GM12801 (cell line): ENCODE data around the gene ABCG1.

Experiments
- TF ChIP-seq, protein P1 (sequence below): IDR thresholded peaks from one replicate; pipeline ENCODE4 v1.5.1; 2011; ENCODE audit warnings: control low read depth; ENCODE audit not compliant: insufficient read length; ENCODE audit errors: extremely low read depth

The ABCG1 gene

GRCh38 chr21:42340187-42341050 is 121.5 kb downstream of the ABCG1 start:
- TF ChIP-seq, protein P1, sequence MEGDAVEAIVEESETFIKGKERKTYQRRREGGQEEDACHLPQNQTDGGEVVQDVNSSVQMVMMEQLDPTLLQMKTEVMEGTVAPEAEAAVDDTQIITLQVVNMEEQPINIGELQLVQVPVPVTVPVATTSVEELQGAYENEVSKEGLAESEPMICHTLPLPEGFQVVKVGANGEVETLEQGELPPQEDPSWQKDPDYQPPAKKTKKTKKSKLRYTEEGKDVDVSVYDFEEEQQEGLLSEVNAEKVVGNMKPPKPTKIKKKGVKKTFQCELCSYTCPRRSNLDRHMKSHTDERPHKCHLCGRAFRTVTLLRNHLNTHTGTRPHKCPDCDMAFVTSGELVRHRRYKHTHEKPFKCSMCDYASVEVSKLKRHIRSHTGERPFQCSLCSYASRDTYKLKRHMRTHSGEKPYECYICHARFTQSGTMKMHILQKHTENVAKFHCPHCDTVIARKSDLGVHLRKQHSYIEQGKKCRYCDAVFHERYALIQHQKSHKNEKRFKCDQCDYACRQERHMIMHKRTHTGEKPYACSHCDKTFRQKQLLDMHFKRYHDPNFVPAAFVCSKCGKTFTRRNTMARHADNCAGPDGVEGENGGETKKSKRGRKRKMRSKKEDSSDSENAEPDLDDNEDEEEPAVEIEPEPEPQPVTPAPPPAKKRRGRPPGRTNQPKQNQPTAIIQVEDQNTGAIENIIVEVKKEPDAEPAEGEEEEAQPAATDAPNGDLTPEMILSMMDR: no peak

DNA sequence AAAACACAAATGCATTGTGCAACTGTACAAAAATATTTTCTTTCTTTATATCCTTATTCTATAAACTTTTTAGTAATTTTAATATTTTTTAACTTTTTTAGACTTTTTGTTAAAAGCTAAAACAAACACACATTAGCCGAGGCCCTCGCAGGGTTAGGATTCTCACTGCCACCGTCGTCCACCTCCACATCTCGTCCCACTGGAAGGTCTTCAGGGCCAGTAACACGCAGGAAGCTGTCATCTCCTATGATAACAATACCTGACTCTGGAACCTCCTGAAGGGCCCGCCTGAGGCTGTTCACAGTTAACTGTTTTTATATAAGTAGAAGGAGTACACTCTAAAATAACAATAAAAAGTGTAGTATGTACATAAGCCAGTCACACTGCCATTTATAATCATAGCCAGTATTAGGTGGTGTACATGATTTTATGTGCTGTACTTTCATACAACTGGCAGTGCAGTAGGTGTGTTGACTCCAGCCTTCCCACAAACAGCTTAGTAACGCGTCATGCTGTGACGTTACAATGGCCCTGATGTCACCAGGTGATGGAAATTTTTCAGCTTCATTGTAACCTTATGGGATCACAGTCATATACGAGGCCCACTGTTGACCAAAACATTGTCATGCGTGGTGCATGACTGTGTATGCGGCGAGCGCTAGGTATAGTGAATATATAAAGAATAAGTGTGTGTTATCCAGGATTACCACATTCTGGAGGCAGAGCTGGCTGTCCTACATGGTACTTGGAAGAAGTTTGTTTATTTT is 123.0 kb downstream of the ABCG1 start:
- TF ChIP-seq, protein P1: no peak

- TF ChIP-seq, protein P1: no peak
Observed at GRCh38 chr21:42343101-42343500, 124.2 kb downstream of the ABCG1 start.

- TF ChIP-seq, protein P1: no peak
Observed at GRCh38 chr21:42343556-42343955, 124.6 kb downstream of the ABCG1 start.

- TF ChIP-seq, protein P1: no peak
Observed at GRCh38 chr21:42343963-42344510, 125.1 kb downstream of the ABCG1 start.

DNA sequence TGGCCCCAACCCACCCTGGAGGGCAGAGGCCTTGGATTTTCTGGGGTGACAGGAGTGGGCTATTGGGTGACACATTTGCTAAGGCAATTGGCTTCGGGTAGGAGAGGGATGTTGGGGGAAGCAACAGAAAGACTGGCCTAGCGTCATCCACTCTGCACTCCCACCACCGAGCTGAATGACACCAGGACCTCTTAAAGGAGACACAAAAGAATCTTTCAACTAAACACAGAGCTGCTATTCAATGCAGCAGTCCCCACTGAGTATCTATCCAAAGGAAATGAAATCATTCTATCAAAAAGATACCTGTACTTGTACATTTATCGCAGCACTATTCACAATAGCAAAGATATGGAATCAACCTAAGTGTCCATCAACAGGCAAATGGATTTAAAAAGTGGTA is 125.7 kb downstream of the ABCG1 start:
- TF ChIP-seq, protein P1: no peak

DNA sequence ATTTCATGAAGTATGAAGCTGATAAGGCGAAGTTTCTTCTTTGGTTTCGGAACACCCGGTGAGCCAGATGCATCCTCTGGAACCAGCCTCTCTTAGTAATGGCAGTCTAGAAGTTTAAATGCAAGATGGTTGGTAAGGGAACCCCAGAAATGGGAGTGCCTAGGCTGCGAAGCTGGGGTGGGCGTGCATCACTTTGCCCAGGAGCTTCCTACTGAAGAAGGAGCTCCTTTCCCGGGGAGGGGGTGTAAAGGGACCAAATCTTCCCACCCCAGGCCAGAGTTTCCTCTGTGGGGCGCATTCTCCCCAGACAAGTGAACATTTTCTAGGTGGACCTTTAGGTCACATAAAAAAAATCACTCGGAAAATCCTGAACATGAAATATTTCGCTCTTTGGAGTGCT is 127.5 kb downstream of the ABCG1 start:
- TF ChIP-seq, protein P1: no peak
